NB4 (cell line): ENCODE results near the gene RAPGEF5.

Experiments
- MYC ChIP-seq: IDR thresholded peaks from 2 replicates; pipeline ENCODE4 v1.6.1; 2011; ENCODE audit warnings: low read depth, low read length
- POLR2A ChIP-seq: IDR thresholded peaks from 2 replicates; pipeline ENCODE4 v1.6.1; 2011; ENCODE audit warnings: mild to moderate bottlenecking; ENCODE audit not compliant: insufficient read length; ENCODE audit errors: extremely low read depth
- TF ChIP-seq, protein P1 (sequence below): IDR thresholded peaks from one replicate; pipeline ENCODE4 v1.5.1; 2012; ENCODE audit warnings: low read depth, low read length
- TF ChIP-seq, protein P2 (sequence below): IDR thresholded peaks from 2 replicates; pipeline ENCODE4 v1.6.1; 2011; ENCODE audit warnings: low read depth, low read length

DNA sequence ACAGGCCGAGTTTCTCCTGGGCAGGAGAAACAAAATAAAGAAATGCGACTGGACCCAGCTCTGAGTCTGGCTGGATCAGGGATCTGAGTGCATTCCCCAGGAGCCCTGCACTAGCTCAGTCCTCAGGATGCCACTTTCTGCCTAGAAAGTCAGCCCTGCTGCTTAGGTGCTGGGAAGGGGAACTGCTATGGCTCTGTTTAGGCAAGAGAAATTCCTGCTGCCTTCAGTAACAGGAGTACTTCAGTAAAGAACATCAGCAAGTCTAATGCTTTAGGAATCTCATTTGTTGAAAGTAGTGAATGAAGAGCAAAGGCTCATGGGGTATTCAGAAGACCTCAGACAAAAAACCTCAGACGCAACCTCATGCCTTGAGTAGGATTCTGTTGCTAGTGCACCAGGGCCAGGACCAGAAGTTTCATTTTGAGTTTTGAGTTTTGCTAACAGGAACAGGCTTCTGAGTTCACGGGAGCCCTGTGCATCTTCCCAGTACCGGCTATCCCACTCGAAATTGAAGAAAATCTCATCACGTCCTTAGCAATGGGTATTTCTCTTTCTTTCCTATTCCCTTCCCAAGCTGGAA is 240.4 kb downstream of the RAPGEF5 start:
- TF ChIP-seq, protein P1, sequence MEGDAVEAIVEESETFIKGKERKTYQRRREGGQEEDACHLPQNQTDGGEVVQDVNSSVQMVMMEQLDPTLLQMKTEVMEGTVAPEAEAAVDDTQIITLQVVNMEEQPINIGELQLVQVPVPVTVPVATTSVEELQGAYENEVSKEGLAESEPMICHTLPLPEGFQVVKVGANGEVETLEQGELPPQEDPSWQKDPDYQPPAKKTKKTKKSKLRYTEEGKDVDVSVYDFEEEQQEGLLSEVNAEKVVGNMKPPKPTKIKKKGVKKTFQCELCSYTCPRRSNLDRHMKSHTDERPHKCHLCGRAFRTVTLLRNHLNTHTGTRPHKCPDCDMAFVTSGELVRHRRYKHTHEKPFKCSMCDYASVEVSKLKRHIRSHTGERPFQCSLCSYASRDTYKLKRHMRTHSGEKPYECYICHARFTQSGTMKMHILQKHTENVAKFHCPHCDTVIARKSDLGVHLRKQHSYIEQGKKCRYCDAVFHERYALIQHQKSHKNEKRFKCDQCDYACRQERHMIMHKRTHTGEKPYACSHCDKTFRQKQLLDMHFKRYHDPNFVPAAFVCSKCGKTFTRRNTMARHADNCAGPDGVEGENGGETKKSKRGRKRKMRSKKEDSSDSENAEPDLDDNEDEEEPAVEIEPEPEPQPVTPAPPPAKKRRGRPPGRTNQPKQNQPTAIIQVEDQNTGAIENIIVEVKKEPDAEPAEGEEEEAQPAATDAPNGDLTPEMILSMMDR: no peak
- TF ChIP-seq, protein P2, sequence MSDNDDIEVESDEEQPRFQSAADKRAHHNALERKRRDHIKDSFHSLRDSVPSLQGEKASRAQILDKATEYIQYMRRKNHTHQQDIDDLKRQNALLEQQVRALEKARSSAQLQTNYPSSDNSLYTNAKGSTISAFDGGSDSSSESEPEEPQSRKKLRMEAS: no peak
- TF ChIP-seq POLR2A (no peak), MYC (no peak)
